ENCODE results near the gene RDX.

The RDX gene

DNA sequence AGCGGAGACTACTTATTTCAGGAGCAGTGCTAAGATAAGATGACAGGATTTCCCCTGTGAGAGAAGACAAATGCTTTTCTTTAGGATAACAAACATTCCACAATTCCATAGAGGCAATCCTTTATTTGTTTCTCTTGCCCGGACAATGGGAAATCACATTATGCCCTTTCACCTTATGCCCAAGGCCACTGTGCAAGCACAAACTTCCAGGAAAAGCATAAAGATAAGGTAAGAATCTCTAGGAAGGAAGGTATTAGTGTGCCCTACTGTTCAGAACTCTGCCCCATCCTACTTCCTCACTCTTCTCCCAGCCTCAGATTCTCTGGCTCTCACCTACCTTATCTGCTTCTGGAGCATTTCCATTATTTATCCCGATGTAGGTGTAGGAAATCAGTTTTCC is 23.1 kb upstream of the RDX start:
- H2BK15ac ChIP-seq (ENCODE audit: low read depth, poor library complexity, severe bottlenecking) = no peak overlapping the region
- no peak overlapping the region for H4K8ac ChIP-seq (ENCODE audit: low read length)
- no peak overlapping the region for H2BK12ac ChIP-seq (ENCODE audit: low read length in 2 of 2)
- H3K18ac ChIP-seq (ENCODE audit: low read depth in 1 of 2, low read length in 2 of 2) = no peak overlapping the region
- H3K9me3 ChIP-seq (ENCODE audit: control insufficient read depth, low read length) = no peaks in the 10 kb centered on the region
- DNase-seq = no peak
- H3K79me1 ChIP-seq (replicated peaks; ENCODE audit: low read length, poor library complexity, severe bottlenecking) = no peaks in the 10 kb centered on the region
- no peak overlapping the region for H4K91ac ChIP-seq (ENCODE audit: low read length)
- no peaks in the 10 kb centered on the region for H3K4me1 ChIP-seq (ENCODE audit: control insufficient read depth, insufficient read depth, low read depth, low read length)
- WGBS = 88% methylated on average over 1 of the region's 3 CpGs
- H3K4ac ChIP-seq (ENCODE audit: low read depth in 1 of 2, low read length in 2 of 2) = no peak overlapping the region
- H3K27ac ChIP-seq (ENCODE audit: low read length, poor library complexity, severe bottlenecking) = no peak overlapping the region
- H2AFZ ChIP-seq (ENCODE audit: low read depth, low read length) = no peak overlapping the region
- no peak overlapping the region for H2BK5ac ChIP-seq (ENCODE audit: low read depth, low read length, poor library complexity, severe bottlenecking)
- H3K4me2 ChIP-seq (ENCODE audit: low read length, poor library complexity, severe bottlenecking) = no peak overlapping the region
- no peaks in the 10 kb centered on the region for H3K36me3 ChIP-seq (ENCODE audit: control insufficient read depth in 1 of 2, insufficient read depth in 2 of 2, low read depth in 1 of 2, low read length in 2 of 2)
- H3K27me3 ChIP-seq (ENCODE audit: control insufficient read depth in 1 of 2, insufficient read depth in 1 of 2, low read length in 2 of 2) = no peaks in the 10 kb centered on the region
- no peak overlapping the region for H3K14ac ChIP-seq (ENCODE audit: low read length in 2 of 2)
- H2AK5ac ChIP-seq (ENCODE audit: low read length, severe bottlenecking) = no peak overlapping the region
- no peak overlapping the region for H2BK120ac ChIP-seq (ENCODE audit: low read depth, low read length)
- H3K9ac ChIP-seq (ENCODE audit: low read length) = no peak overlapping the region
- H3K23ac ChIP-seq (ENCODE audit: low read length in 2 of 2) = no peak overlapping the region
- H3K4me3 ChIP-seq (ENCODE audit: insufficient read depth in 1 of 2, low read depth in 1 of 2, low read length in 2 of 2) = no peak overlapping the region

DNA sequence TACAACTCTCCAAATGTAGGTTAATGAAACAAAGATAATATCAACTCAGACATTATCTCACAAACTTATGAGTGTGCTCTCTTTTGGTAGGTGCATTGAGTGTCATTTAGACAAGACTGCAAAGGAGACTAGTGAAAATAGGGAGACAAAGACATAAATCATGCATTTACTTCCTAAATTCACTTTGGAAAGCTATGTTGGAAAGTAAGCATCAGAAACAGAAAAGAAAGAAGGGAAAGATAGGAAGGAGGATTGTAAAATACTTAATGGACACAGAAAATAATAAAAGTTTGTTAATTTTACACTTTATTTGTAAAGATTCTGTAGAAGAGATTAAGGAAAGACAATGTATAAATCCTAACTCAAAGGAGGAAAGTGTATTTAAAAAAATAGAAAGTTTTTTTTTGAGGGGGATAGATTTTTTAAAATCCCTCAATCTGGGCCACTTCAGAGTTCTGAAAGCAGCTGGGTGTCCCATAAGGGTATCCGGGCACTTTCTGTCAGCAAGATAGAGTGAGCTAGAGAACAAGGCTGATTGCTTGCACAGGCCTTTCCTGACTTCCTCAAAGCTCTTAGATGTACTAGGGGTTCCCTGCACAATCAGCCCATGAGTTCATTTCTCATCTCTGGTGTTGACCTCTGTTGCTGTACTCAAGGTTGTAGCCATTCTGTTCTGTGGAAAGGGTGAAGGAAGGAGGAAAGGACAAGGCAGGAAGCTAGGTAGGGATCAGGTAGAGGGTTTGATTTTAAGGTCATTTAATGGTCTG is 22.4 kb upstream of the RDX start:
- no peaks in the 10 kb centered on the region for H3K4me1 ChIP-seq (ENCODE audit: control insufficient read depth, insufficient read depth, low read depth, low read length)
- no peak overlapping the region for H3K9ac ChIP-seq (ENCODE audit: low read length)
- H3K4me3 ChIP-seq (ENCODE audit: insufficient read depth in 1 of 2, low read depth in 1 of 2, low read length in 2 of 2) = no peak overlapping the region
- H3K36me3 ChIP-seq (ENCODE audit: control insufficient read depth in 1 of 2, insufficient read depth in 2 of 2, low read depth in 1 of 2, low read length in 2 of 2) = no peaks in the 10 kb centered on the region
- no peak overlapping the region for H3K23ac ChIP-seq (ENCODE audit: low read length in 2 of 2)
- no peak overlapping the region for H2AK5ac ChIP-seq (ENCODE audit: low read length, severe bottlenecking)
- no peak overlapping the region for H3K4ac ChIP-seq (ENCODE audit: low read depth in 1 of 2, low read length in 2 of 2)
- no peak overlapping the region for H4K8ac ChIP-seq (ENCODE audit: low read length)
- no peak overlapping the region for H2BK120ac ChIP-seq (ENCODE audit: low read depth, low read length)
- no peak overlapping the region for H3K18ac ChIP-seq (ENCODE audit: low read depth in 1 of 2, low read length in 2 of 2)
- no peak overlapping the region for H2BK15ac ChIP-seq (ENCODE audit: low read depth, poor library complexity, severe bottlenecking)
- H3K79me1 ChIP-seq (replicated peaks; ENCODE audit: low read length, poor library complexity, severe bottlenecking) = no peaks in the 10 kb centered on the region
- WGBS = 57% methylated on average over 1 of the region's 1 CpG
- H4K91ac ChIP-seq (ENCODE audit: low read length) = no peak overlapping the region
- H3K4me2 ChIP-seq (ENCODE audit: low read length, poor library complexity, severe bottlenecking) = no peak overlapping the region
- DNase-seq = no peak
- H3K14ac ChIP-seq (ENCODE audit: low read length in 2 of 2) = no peak overlapping the region
- no peaks in the 10 kb centered on the region for H3K27me3 ChIP-seq (ENCODE audit: control insufficient read depth in 1 of 2, insufficient read depth in 1 of 2, low read length in 2 of 2)
- no peak overlapping the region for H2BK5ac ChIP-seq (ENCODE audit: low read depth, low read length, poor library complexity, severe bottlenecking)
- no peaks in the 10 kb centered on the region for H3K9me3 ChIP-seq (ENCODE audit: control insufficient read depth, low read length)
- no peak overlapping the region for H3K27ac ChIP-seq (ENCODE audit: low read length, poor library complexity, severe bottlenecking)
- H2AFZ ChIP-seq (ENCODE audit: low read depth, low read length) = no peak overlapping the region
- no peak overlapping the region for H2BK12ac ChIP-seq (ENCODE audit: low read length in 2 of 2)

DNA sequence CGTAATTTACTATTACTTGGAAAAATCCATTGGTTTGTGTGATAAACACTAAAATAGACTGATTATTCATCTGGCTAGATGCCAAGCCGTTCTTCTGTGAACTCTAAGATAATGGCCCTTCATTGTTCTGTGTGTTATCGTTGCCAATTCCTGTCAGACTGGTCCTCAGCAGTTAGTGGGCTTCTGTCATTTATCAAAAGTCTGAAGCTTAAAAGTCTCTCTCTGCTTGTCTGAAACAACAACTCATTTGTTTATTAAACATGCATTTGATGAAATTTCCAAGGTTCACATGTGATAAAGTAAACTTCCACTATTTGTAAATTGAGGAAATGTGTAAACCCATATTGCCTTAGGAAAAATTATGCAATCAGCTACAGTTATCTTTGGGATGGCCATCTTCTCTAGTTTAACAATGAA is 21.1 kb upstream of the RDX start:
- Histone ChIP-seq H2BK120ac (ENCODE audit: low read depth, low read length) (no peak overlapping the region), H3K27ac (ENCODE audit: low read length, poor library complexity, severe bottlenecking) (no peak overlapping the region), H2BK5ac (ENCODE audit: low read depth, low read length, poor library complexity, severe bottlenecking) (no peak overlapping the region), H3K36me3 (ENCODE audit: control insufficient read depth in 1 of 2, insufficient read depth in 2 of 2, low read depth in 1 of 2, low read length in 2 of 2) (no peaks in the 10 kb centered on the region), H2BK15ac (ENCODE audit: low read depth, poor library complexity, severe bottlenecking) (no peak overlapping the region), H3K79me1 (replicated peaks; ENCODE audit: low read length, poor library complexity, severe bottlenecking) (no peaks in the 10 kb centered on the region), H2AFZ (ENCODE audit: low read depth, low read length) (no peak overlapping the region), H3K18ac (ENCODE audit: low read depth in 1 of 2, low read length in 2 of 2) (no peak overlapping the region), H3K23ac (ENCODE audit: low read length in 2 of 2) (no peak overlapping the region), H3K4me3 (ENCODE audit: insufficient read depth in 1 of 2, low read depth in 1 of 2, low read length in 2 of 2) (no peak overlapping the region), H3K4me1 (ENCODE audit: control insufficient read depth, insufficient read depth, low read depth, low read length) (no peaks in the 10 kb centered on the region), H3K4me2 (ENCODE audit: low read length, poor library complexity, severe bottlenecking) (no peak overlapping the region), H2BK12ac (ENCODE audit: low read length in 2 of 2) (no peak overlapping the region), H3K14ac (ENCODE audit: low read length in 2 of 2) (no peak overlapping the region), H3K27me3 (ENCODE audit: control insufficient read depth in 1 of 2, insufficient read depth in 1 of 2, low read length in 2 of 2) (no peaks in the 10 kb centered on the region), H3K4ac (ENCODE audit: low read depth in 1 of 2, low read length in 2 of 2) (no peak overlapping the region), H4K8ac (ENCODE audit: low read length) (no peak overlapping the region), H2AK5ac (ENCODE audit: low read length, severe bottlenecking) (no peak overlapping the region), H4K91ac (ENCODE audit: low read length) (no peak overlapping the region), H3K9ac (ENCODE audit: low read length) (no peak overlapping the region), H3K9me3 (ENCODE audit: control insufficient read depth, low read length) (no peaks in the 10 kb centered on the region)
- WGBS = 39% methylated on average over 2 of the region's 3 CpGs
- DNase-seq = peak; percentile 51

DNA sequence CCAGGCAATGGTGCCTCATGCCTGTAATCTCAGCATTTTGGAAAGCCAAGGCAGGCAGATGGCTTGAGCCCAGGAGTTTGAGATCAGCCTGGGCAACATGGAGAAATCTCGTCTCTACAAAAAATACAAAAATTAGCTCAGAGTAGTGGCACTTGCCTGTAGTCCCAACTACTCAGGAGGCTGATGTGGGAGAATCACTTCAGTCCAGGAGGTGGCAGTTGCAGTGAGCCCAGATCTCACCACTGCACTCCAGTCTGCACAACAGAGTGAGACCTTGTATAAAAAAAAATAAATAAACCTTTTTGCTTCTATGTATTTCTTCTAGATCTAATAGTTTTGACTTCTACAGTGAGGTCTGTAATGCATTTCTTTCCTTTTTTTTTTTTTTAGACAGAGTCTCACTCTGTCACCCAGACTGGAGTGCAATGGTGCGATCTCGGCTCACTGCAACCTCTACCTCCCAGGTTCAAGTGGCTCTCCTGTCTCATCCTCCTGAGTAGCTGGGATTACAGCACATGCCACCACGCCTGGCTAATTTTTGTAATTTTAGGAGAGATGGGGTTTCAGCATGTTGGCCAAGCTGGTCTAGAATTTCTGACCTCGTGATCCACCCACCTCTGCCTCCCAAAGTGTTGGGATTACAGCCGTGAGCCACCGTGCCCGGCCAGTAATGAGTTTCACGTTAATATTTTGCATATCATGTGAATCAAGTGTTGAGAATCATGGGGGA is 18.1 kb upstream of the RDX start:
- Histone ChIP-seq H3K36me3 (ENCODE audit: control insufficient read depth in 1 of 2, insufficient read depth in 2 of 2, low read depth in 1 of 2, low read length in 2 of 2) (no peaks in the 10 kb centered on the region), H4K8ac (ENCODE audit: low read length) (no peak overlapping the region), H3K14ac (ENCODE audit: low read length in 2 of 2) (no peak overlapping the region), H2AK5ac (ENCODE audit: low read length, severe bottlenecking) (no peak overlapping the region), H3K4me1 (ENCODE audit: control insufficient read depth, insufficient read depth, low read depth, low read length) (no peaks in the 10 kb centered on the region), H2AFZ (ENCODE audit: low read depth, low read length) (no peak overlapping the region), H3K79me1 (replicated peaks; ENCODE audit: low read length, poor library complexity, severe bottlenecking) (no peaks in the 10 kb centered on the region), H3K4me2 (ENCODE audit: low read length, poor library complexity, severe bottlenecking) (no peak overlapping the region), H3K27me3 (ENCODE audit: control insufficient read depth in 1 of 2, insufficient read depth in 1 of 2, low read length in 2 of 2) (no peaks in the 10 kb centered on the region), H3K4ac (ENCODE audit: low read depth in 1 of 2, low read length in 2 of 2) (no peak overlapping the region), H3K23ac (ENCODE audit: low read length in 2 of 2) (no peak overlapping the region), H2BK12ac (ENCODE audit: low read length in 2 of 2) (no peak overlapping the region), H3K9ac (ENCODE audit: low read length) (no peak overlapping the region), H4K91ac (ENCODE audit: low read length) (no peak overlapping the region), H3K18ac (ENCODE audit: low read depth in 1 of 2, low read length in 2 of 2) (no peak overlapping the region), H2BK120ac (ENCODE audit: low read depth, low read length) (no peak overlapping the region), H2BK5ac (ENCODE audit: low read depth, low read length, poor library complexity, severe bottlenecking) (peak overlapping the region; percentile 40), H2BK15ac (ENCODE audit: low read depth, poor library complexity, severe bottlenecking) (no peak overlapping the region), H3K27ac (ENCODE audit: low read length, poor library complexity, severe bottlenecking) (no peak overlapping the region), H3K4me3 (ENCODE audit: insufficient read depth in 1 of 2, low read depth in 1 of 2, low read length in 2 of 2) (no peak overlapping the region), H3K9me3 (ENCODE audit: control insufficient read depth, low read length) (no peaks in the 10 kb centered on the region)
- 96% methylated on average over 7 of the region's 9 CpGs for WGBS
- DNase-seq = no peak
